ENCODE results near the gene STOX2. TPM values are rescaled to one million over a fixed set of nuclear protein-coding genes. Genes with fewer than 3 reads are reported as not detected.

STOX2 gene
- total RNA-seq, 4 donors from 2014 or later: 21.6 to 23.7 (median 22.8) TPM

DNA sequence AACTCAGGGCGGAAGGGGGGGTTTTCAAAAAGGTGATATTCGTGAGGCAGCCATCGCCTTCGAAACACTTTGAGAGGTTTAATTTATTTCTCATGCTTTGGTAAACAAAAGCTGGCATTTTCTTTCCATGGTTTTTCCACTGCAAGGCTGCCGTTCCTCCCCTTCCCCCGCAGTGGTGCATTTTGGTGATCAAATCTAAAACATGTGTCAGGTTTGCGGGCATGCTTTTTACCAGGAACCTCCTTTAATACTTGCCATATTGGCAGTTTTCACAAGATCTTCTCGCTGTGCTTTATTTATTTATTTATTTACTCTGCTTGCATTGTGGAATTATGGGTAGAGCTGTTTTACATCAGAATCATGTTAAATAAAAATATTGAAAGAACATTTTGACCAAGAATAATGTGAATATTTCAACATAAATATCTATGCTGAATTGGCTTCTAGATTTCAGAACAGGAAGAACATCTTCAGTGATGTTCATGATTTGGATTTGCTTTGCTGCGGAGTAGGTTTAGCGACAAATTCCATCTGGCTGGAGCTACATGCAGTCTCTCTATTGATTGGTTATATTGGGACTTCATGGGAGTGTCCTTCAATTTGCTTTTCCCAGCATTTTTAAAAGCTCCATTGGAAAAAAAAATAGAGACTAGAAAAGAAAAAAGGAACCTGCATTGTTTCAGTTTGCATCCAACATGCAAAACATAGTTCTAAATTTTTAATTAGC, 54.4 kb downstream of the STOX2 start:
- H3K9me3 ChIP-seq: no peaks in the 10 kb centered on the region
- intact Hi-C loops (cut with DNase I): no loop called here
- no peak for DNase-seq
- no peaks in the 10 kb centered on the region for H3K27me3 ChIP-seq
- TF ChIP-seq, protein P1, sequence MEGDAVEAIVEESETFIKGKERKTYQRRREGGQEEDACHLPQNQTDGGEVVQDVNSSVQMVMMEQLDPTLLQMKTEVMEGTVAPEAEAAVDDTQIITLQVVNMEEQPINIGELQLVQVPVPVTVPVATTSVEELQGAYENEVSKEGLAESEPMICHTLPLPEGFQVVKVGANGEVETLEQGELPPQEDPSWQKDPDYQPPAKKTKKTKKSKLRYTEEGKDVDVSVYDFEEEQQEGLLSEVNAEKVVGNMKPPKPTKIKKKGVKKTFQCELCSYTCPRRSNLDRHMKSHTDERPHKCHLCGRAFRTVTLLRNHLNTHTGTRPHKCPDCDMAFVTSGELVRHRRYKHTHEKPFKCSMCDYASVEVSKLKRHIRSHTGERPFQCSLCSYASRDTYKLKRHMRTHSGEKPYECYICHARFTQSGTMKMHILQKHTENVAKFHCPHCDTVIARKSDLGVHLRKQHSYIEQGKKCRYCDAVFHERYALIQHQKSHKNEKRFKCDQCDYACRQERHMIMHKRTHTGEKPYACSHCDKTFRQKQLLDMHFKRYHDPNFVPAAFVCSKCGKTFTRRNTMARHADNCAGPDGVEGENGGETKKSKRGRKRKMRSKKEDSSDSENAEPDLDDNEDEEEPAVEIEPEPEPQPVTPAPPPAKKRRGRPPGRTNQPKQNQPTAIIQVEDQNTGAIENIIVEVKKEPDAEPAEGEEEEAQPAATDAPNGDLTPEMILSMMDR (IDR thresholded peaks at IDR 0.05): no peak
- peak overlapping the region in 1 of 4 donors; percentile 38 for H3K4me3 ChIP-seq
- 80 to 83% methylated on average over 10 of the region's 10 CpGs for WGBS, 2 donors
- H3K4me1 ChIP-seq: peaks cover 0 to 21% (median 11%) of the 10 kb centered on the region in 3 donors
- no peaks in the 10 kb centered on the region for H3K36me3 ChIP-seq
- peak overlapping the region in 1 of 4 donors; percentile 27 for H3K27ac ChIP-seq

GRCh38 chr4:183960046-183960420, 54.9 kb downstream of the STOX2 start:
- H3K27ac ChIP-seq: peak overlapping the region in 1 of 4 donors; percentile 27

GRCh38 chr4:183960962-183961541, 55.9 kb downstream of the STOX2 start:
- no peak for TF ChIP-seq POLR2A (IDR thresholded peaks at IDR 0.05)
- TF ChIP-seq, protein P1 (IDR thresholded peaks at IDR 0.05): no peak

More at GRCh38 chr4:183960046-183960420, 54.9 kb downstream of the STOX2 start:
- Histone ChIP-seq H3K4me1 (peaks cover 0 to 21% (median 11%) of the 10 kb centered on the region in 3 donors), H3K27me3 (no peaks in the 10 kb centered on the region), H3K4me3 (peak overlapping the region in 1 of 4 donors; percentile 38), H3K36me3 (no peaks in the 10 kb centered on the region), H3K9me3 (no peaks in the 10 kb centered on the region)
- intact Hi-C loops (cut with DNase I): no loop called here
- TF ChIP-seq POLR2A (IDR thresholded peaks at IDR 0.05): no peak
- TF ChIP-seq, protein P1 (IDR thresholded peaks at IDR 0.05): no peak
- no peak for DNase-seq
- 29 to 37% methylated on average over 8 of the region's 8 CpGs for WGBS, 2 donors

DNA sequence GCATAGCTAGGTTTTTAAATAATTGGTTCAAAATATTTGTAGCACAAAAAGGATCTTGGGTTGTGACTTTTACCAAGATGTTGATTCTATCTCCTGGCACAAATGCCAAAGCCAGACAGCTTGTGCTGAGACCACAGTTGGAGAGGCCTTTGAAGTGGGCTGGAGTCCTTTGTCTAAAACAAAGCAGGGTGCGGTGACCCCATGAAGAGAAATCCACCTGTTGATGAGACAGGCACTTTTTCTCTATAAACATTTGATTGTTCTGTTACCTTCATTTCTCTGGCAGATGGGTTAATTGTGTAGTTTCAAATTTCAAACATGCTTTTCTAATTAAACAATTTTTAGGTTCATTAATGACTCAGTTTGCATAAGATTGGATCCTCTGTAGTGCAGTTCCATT, 56.7 kb downstream of the STOX2 start:
- Histone ChIP-seq H3K27me3 (no peaks in the 10 kb centered on the region), H3K36me3 (no peaks in the 10 kb centered on the region), H3K4me1 (peaks cover 0 to 21% (median 11%) of the 10 kb centered on the region in 3 donors), H3K27ac (no peak overlapping the region), H3K9me3 (no peaks in the 10 kb centered on the region), H3K4me3 (no peak overlapping the region)
- TF ChIP-seq, protein P1 (IDR thresholded peaks at IDR 0.05): no peak
- TF ChIP-seq POLR2A (IDR thresholded peaks at IDR 0.05): no peak
- 56 to 85% methylated on average over 1 of the region's 1 CpG for WGBS, 2 donors
- intact Hi-C loops (cut with DNase I): no loop called here
- no peak for DNase-seq

More at GRCh38 chr4:183960962-183961541, 55.9 kb downstream of the STOX2 start:
- H3K9me3 ChIP-seq: no peaks in the 10 kb centered on the region
- 61 to 79% methylated on average over 12 of the region's 12 CpGs for WGBS, 2 donors
- intact Hi-C loops (cut with DNase I): no loop called here
- H3K36me3 ChIP-seq: no peaks in the 10 kb centered on the region
- H3K27me3 ChIP-seq: no peaks in the 10 kb centered on the region
- no peak for DNase-seq
- H3K4me1 ChIP-seq: peaks cover 0 to 21% (median 11%) of the 10 kb centered on the region in 3 donors
- H3K4me3 ChIP-seq: no peak overlapping the region
- H3K27ac ChIP-seq: no peak overlapping the region

- H3K27ac ChIP-seq: no peak overlapping the region
- intact Hi-C loops (cut with DNase I): no loop called here
- H3K9me3 ChIP-seq: no peaks in the 10 kb centered on the region
- 73% methylated on average over 2 of the region's 2 CpGs for WGBS, 2 donors
- no peak for DNase-seq
- no peak for TF ChIP-seq POLR2A (IDR thresholded peaks at IDR 0.05)
- TF ChIP-seq, protein P1 (IDR thresholded peaks at IDR 0.05): no peak
- H3K27me3 ChIP-seq: no peaks in the 10 kb centered on the region
- H3K4me3 ChIP-seq: no peak overlapping the region
- no peaks in the 10 kb centered on the region for H3K36me3 ChIP-seq
- H3K4me1 ChIP-seq: peaks cover 0 to 21% (median 11%) of the 10 kb centered on the region in 3 donors
Observed at GRCh38 chr4:183962419-183962818, 57.3 kb downstream of the STOX2 start.

Data from esophagus squamous epithelium (tissue), 5 donors.